ENCODE results near the gene NHLRC2. TPM values are rescaled to one million over a fixed set of nuclear protein-coding genes. Genes with fewer than 3 reads are reported as not detected.

Gene NHLRC2
- total and polyA plus RNA-seq, 2 of the 13 experiments (the other 11 are each of a cell fraction or from before 2014, with no cell fraction given): 7.6 to 12.7 TPM

DNA sequence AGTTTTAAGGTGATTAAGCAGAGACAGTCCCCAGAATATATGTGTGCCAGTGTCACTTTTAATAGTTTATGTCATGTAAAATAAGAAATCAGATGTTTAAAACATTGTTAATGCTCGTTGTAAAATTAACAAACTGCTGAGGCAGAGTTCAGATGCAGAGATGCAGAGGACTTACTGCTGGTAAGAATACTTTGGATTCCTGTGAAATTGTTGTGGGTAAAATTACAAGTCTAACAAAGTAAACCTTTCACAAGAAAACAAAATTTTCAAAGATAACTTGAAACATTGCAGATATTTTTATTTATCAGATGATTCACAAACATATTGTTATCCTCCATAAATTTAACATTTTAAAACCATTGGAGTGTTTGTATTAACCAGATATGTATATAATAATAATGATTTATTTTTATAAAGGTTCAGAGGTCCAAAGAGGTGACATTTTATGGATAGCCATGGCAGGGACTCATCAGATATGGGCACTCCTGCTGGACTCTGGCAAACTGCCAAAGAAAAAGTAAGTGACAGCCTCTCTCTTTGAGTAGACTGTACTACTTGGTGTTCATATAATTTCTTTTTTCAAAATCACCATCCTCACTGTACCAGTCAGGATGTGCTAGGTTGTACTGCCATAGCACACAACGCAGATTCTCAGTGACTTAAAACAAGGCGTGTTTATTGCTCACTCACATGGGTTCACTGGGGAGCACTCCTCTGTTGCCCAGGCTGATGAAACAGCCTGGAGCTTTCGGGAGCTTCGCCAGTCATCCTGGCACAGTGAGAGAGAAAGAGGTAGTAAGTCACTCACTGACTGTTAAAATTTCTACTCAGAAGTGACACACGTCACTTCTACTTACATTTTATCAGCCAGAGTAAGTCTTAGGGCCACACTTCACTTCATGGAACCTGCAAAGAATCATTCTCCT, 43.5 kb downstream of the NHLRC2 start (continued):
- TF ChIP-seq, protein P1, sequence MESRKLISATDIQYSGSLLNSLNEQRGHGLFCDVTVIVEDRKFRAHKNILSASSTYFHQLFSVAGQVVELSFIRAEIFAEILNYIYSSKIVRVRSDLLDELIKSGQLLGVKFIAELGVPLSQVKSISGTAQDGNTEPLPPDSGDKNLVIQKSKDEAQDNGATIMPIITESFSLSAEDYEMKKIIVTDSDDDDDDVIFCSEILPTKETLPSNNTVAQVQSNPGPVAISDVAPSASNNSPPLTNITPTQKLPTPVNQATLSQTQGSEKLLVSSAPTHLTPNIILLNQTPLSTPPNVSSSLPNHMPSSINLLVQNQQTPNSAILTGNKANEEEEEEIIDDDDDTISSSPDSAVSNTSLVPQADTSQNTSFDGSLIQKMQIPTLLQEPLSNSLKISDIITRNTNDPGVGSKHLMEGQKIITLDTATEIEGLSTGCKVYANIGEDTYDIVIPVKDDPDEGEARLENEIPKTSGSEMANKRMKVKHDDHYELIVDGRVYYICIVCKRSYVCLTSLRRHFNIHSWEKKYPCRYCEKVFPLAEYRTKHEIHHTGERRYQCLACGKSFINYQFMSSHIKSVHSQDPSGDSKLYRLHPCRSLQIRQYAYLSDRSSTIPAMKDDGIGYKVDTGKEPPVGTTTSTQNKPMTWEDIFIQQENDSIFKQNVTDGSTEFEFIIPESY (CRISPR knock-in tag; IDR thresholded peaks at IDR 0.05): no peak

DNA sequence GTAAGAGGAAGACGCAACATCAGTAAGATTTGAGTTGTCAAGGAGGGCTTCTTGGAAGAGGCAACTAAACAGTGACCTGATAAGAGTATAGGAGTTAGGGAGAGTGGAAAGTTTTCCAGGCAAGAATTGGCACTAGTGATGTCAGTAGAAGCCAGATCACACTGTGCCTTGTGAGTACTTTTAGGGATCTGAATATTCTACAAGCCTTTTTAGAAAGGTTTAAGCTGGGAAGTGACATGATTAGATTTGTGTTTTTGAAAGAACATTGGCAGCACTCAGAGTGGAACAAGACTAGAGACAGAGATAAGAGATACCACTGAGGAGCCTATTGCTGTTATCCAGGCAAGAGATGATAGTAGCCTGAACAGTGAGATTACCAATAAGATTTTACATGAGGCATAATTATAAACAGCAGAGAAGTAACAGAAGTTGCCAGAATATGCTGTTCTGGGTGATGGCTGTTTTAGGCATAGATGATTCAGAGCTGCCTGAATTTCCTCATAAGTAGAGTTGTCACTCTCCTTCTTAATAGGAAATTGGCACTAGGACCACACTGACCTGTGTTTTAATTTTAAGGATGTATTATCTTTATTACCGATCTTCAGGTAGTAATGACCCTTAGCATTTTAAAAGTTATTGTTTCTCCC, 45.6 kb downstream of the NHLRC2 start:
- intact Hi-C loops (cut with micrococcal nuclease; ENCODE audit: unreplicated experiment): no loop called here
- Histone ChIP-seq H2AFZ (ENCODE audit: low read length) (no peak overlapping the region), H3K4me3 (replicated peaks in 1 of 3; ENCODE audit: insufficient read depth in 1 of 3, low read depth in 2 of 3, low read length in 3 of 3) (no peak overlapping the region), H3K9ac (ENCODE audit: insufficient read depth, low read depth, low read length) (no peak overlapping the region), H3K27me3 (ENCODE audit: control insufficient read depth in 1 of 2, insufficient read depth in 2 of 2, low read length in 2 of 2) (no peaks in the 10 kb centered on the region), H4K20me1 (ENCODE audit: insufficient read depth, low read length) (0 out of 2 replicates have a peak, but pooled peaks cover 2% of the 10 kb centered on the region), H3K79me2 (ENCODE audit: insufficient read depth, low read length) (no peaks in the 10 kb centered on the region), H3K36me3 (replicated peaks in 1 of 2; ENCODE audit: control insufficient read depth in 1 of 2, insufficient read depth in 2 of 2, low read length in 2 of 2) (peaks cover 6 to 37% of the 10 kb centered on the region in 2 experiments), H3K4me1 (ENCODE audit: insufficient read depth, low read length) (no peaks in the 10 kb centered on the region), H3K9me3 (ENCODE audit: low read length) (no peaks in the 10 kb centered on the region), H3K27ac (ENCODE audit: extremely low read length, insufficient read depth, low read length) (no peak overlapping the region), H3K4me2 (ENCODE audit: low read depth, low read length) (no peak overlapping the region)
- ChIA-PET CTCF (ENCODE audit: low intra/inter-chr PET ratio, low total read pairs) (no interaction called here), POLR2A (no interaction called here)
- BruUV-seq (replicated peaks): no TSS peak
- DNase-seq (ENCODE audit: low spot score) (no peak), FAIRE-seq (no peak), ATAC-seq (no peak)
- TF ChIP-seq POLR2A (IDR thresholded peaks at IDR 0.05; ENCODE audit: insufficient read depth in 1 of 2, low read depth in 2 of 2, low read length in 2 of 2) (no peak), HNRNPL (IDR thresholded peaks at IDR 0.05; ENCODE audit: low read depth, low read length) (no peak), SETDB1 (CRISPR knock-in tag; IDR thresholded peaks at IDR 0.05; ENCODE audit: borderline replicate concordance) (no peak), KMT2A (CRISPR knock-in tag; IDR thresholded peaks at IDR 0.05) (no peak), TCF7L2 (IDR thresholded peaks at IDR 0.05; ENCODE audit: low read depth, low read length) (no peak), PPARG (CRISPR knock-in tag; conservative IDR thresholded peaks at IDR 0.05) (no peak), ZFP1 (CRISPR knock-in tag; IDR thresholded peaks at IDR 0.05) (no peak), TOE1 (CRISPR knock-in tag; IDR thresholded peaks at IDR 0.05) (no peak), ZFP36L1 (CRISPR knock-in tag; IDR thresholded peaks at IDR 0.05) (no peak), HOXA5 (CRISPR knock-in tag; IDR thresholded peaks at IDR 0.05) (no peak), MYNN (CRISPR knock-in tag; IDR thresholded peaks at IDR 0.05; ENCODE audit: low read depth) (no peak), HOXA3 (CRISPR knock-in tag; IDR thresholded peaks at IDR 0.05) (no peak)
- TF ChIP-seq, protein P2, sequence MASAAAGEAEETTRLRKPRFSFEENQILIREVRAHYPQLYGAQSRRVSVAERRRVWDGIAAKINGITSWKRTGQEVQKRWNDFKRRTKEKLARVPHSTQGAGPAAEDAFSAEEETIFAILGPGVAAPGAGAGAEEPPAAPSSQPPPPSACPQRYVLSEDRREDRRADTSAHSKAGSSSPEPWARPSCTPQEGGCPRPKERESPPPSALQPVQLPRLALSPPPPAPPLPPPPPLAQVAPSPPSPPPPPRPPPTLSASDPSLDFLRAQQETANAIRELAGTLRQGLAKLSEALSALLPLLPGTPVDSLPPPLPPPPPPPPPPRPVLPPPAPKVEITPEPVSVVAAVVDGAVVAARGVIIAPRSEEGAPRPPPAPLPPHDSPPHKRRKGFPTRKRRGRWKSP (CRISPR knock-in tag; IDR thresholded peaks at IDR 0.05): no peak
- 94% methylated on average over 2 of the region's 2 CpGs for WGBS (ENCODE audit: low lambda C conversion rate)
- in situ Hi-C loops (cut with HindIII; ENCODE audit: extremely low pct_ligation_motif_present, low pct_unique_long_range_greater_than_20kb): no loop called here
